GM10847 (cell line): ENCODE measurements around the gene PGR.

Experiments used
- POLR2A ChIP-seq: IDR thresholded peaks from 2 replicates; pipeline ENCODE4 v1.6.1; 2011; ENCODE audit not compliant: insufficient read length; ENCODE audit errors: extremely low read depth

PGR gene

GRCh38 chr11:101043940-101044339 is 85.7 kb downstream of the PGR start:
- TF ChIP-seq POLR2A = no peak

GRCh38 chr11:101035872-101036271 is 93.7 kb downstream of the PGR start:
- no peak for TF ChIP-seq POLR2A

DNA sequence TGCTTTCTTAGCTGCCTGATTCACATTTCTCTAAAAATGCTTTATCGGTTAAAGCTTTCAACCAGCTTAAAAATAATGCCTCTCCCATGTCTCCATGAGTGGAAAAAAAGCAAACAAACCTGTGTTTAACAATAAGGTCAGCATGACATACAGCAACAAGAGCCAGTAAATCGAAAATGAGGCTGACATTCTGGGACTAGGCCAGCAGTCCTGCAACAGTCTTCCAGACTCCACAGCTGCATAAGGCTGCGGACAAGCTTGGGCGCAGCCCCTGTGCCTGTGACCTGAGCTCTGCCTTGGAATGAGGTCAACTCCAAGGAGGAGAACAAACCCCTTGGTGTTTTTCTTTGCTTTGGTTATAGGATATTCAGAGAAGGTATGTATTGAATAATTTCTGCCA is 95.5 kb downstream of the PGR start:
- TF ChIP-seq POLR2A = no peak

- TF ChIP-seq POLR2A = no peak
Measured at GRCh38 chr11:101032991-101033390, 96.6 kb downstream of the PGR start.

GRCh38 chr11:101031713-101032112 is 97.9 kb downstream of the PGR start:
- no peak for TF ChIP-seq POLR2A

- no peak for TF ChIP-seq POLR2A
Measured at GRCh38 chr11:101030692-101031091, 98.9 kb downstream of the PGR start.

GRCh38 chr11:101030015-101030414 is 99.6 kb downstream of the PGR start:
- no peak for TF ChIP-seq POLR2A

DNA sequence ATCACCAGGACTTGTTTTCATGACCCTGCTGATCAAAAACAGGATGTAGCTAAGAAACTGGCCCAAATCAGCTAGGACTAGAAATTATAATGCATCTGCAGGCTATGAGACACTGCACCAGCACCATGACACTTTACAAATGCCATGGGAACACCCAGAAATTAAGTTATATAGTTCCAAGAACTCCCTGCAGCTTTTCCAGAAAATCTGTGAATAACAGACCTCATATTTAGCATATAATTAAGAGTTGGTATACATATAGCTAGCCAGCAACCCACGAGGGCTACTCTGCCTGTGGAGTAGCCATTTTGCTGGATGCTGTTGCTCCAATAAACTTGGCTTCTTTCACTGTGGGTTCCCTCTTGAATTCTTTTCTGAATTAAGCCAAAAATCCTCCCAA is 101.0 kb downstream of the PGR start:
- no peak for TF ChIP-seq POLR2A

DNA sequence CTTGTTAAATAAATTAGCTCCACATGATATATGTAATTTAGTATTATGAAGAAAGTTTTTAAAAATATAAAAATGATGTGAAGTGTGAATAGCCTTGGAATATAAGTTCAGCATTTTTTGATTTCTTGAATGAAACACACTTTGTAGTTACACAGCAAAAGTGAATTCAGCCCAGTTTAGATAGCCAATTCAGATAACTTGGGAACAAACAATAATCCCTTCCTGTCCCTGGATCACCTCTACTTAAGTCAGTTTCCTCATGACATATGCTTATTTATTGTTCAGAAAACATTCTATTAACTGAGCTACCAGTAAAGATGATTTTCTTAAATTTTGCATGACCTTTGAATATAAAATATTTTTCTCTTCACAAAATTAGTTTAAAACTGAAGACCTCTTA is 107.4 kb downstream of the PGR start:
- no peak for TF ChIP-seq POLR2A

GRCh38 chr11:101019870-101020269 is 109.7 kb downstream of the PGR start:
- TF ChIP-seq POLR2A = no peak

- no peak for TF ChIP-seq POLR2A
Measured at GRCh38 chr11:101014600-101015285, 114.9 kb downstream of the PGR start.

DNA sequence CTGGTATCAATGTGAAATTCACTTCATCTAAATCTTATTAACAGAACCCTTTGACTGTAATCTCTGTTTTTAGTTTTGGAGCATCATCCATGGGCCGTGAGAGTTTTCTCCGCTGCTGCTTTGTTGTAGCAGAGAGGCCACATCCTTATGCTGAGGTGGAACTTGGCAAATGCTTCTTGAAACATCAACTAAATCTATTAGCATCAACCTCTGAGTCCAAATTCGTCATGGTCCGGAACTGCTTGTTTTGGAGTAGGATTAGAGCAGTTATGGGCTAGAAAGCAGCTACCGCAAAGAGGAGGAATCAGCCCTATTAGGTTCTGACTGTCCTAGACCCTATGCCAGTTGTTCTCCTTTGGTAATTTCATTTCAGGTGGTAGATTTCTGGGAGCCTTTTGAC is 117.7 kb downstream of the PGR start:
- no peak for TF ChIP-seq POLR2A

GRCh38 chr11:101010899-101011298 is 118.7 kb downstream of the PGR start:
- no peak for TF ChIP-seq POLR2A

DNA sequence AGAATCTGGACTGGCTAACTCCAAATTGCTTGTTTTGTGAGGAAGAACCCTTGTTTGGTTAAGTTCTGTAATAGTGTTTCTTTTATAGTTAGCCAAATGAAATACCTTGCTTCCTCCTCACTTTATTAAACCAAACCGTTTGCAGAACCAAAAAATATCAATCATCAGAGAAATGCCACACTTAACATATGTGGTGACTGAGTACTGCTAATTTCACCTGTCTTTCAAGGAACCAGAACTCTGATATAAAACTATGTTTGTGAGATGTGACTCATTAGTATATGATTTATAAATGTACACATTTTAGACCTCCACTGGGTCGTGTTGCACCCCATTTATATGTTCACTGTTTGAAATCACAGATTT is 119.9 kb downstream of the PGR start:
- no peak for TF ChIP-seq POLR2A

- no peak for TF ChIP-seq POLR2A
Measured at GRCh38 chr11:101008961-101009689, 120.5 kb downstream of the PGR start.

- TF ChIP-seq POLR2A = no peak
Measured at GRCh38 chr11:101003468-101003867, 126.1 kb downstream of the PGR start.

DNA sequence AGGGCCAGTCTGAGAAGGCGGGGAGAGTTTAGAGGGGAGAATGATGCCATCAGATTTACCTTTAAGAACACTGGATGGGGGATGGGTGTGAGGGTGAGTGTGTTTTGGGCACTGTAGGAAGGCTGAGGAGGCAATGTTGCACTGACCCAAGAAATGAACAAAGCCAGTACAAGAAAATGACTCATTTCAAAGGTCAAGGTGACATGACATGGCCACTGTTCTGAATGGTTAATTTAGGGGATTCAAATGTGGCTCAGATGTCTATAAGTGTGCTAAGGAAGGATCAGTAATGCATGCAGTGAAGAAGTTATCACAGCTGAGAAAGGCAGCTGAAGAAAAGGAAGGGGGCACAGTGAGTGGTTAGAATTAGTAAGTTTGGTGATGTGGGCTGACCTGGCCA is 129.9 kb downstream of the PGR start:
- no peak for TF ChIP-seq POLR2A
